H1 (cell line): Measurements from ENCODE around the gene MID1. TPM values are rescaled to one million over a fixed set of nuclear protein-coding genes. Genes with fewer than 3 reads are reported as not detected.
A peak's percentile ranks its signal among the peaks of the same experiment; 100 is the strongest.

Source experiments
- CTCF ChIA-PET: fragments of 300-600 bp; sonication (Branson Sonifier 250); formaldehyde crosslinking; loops from one replicate; lab custom pipeline; 2021; ENCODE audit not compliant: partially characterized antibody; lab: Charles Lee
- POLR2A ChIA-PET: fragments of 300-600 bp; sonication (Branson Sonifier 250); formaldehyde crosslinking; loops from one replicate; lab custom pipeline; 2021; ENCODE audit warnings: inconsistent platforms; ENCODE audit not compliant: partially characterized antibody; lab: Charles Lee
- DNase-seq, 2 experiments: peaks; one replicate each; pipeline versions ENCODE4 v3.0.0 to v3.0.0-alpha.2; 2010 to 2022; ENCODE audit warnings: low spot score in 2 of 2, low read depth in 1 of 2, mixed read lengths in 1 of 2
- FAIRE-seq: peaks from 2 replicates; lab custom pipeline; 2011; peaks lifted over from hg19 to GRCh38; lab: Jason Lieb, UNC
- H2AFZ ChIP-seq: 2 replicates; pipeline ENCODE4 v1.8.1; 2012; ENCODE audit warnings: low read length, inconsistent platforms
- H2AK5ac ChIP-seq: 2 replicates; pipeline ENCODE4 v1.6.1; 2013; ENCODE audit warnings: low read depth, low read length
- H2BK120ac ChIP-seq: replicated peaks from 2 replicates; pipeline ENCODE3; 2013; ENCODE audit warnings: low read depth, low read length, inconsistent platforms
- H2BK12ac ChIP-seq: 2 replicates; pipeline ENCODE4 v1.6.1; 2013; ENCODE audit warnings: low read depth, low read length
- H2BK15ac ChIP-seq: 2 replicates; pipeline ENCODE4 v1.6.1; 2013; ENCODE audit warnings: low read length
- H2BK20ac ChIP-seq: 2 replicates; pipeline ENCODE4 v1.6.1; 2013; ENCODE audit warnings: low read length
- H2BK5ac ChIP-seq: 2 replicates; pipeline ENCODE4 v1.6.1; 2013; ENCODE audit warnings: low read depth, low read length
- H3K14ac ChIP-seq: 2 replicates; pipeline ENCODE4 v1.6.1; 2013; ENCODE audit warnings: inconsistent platforms; ENCODE audit not compliant: insufficient read length
- H3K18ac ChIP-seq: 2 replicates; pipeline ENCODE4 v1.6.1; 2013; ENCODE audit warnings: low read length; ENCODE audit errors: extremely low read depth
- H3K23ac ChIP-seq: 2 replicates; pipeline ENCODE4 v1.6.1; 2013; ENCODE audit warnings: inconsistent platforms; ENCODE audit not compliant: insufficient read length
- H3K23me2 ChIP-seq: 2 replicates; pipeline ENCODE4 v1.6.1; 2013; ENCODE audit warnings: low read depth, low read length
- H3K27ac ChIP-seq: 2 replicates; pipeline ENCODE4 v1.6.1; 2011; ENCODE audit warnings: low read depth, low read length, inconsistent platforms
- H3K27me3 ChIP-seq, 4 experiments: replicated peaks in 1 of 4; 1 replicate in 1 of 4; 2 replicates in 3 of 4; pipeline versions ENCODE4 v1.6.1 to v1.8.1; 2011 to 2013; ENCODE audit warnings: low read length in 3 of 4, mild to moderate bottlenecking in 3 of 4, inconsistent platforms in 2 of 4, mixed read lengths in 2 of 4, moderate library complexity in 1 of 4; ENCODE audit not compliant: control insufficient read depth in 3 of 4, insufficient read depth in 3 of 4; ENCODE audit errors: extremely low read depth in 1 of 4
- H3K36me3 ChIP-seq, 4 experiments: 2 replicates each; pipeline versions ENCODE4 v1.6.1 to v1.8.1; 2011 to 2013; ENCODE audit warnings: mild to moderate bottlenecking in 4 of 4, low read length in 3 of 4, moderate library complexity in 2 of 4, control low read depth in 1 of 4, inconsistent platforms in 1 of 4; ENCODE audit not compliant: insufficient read depth in 4 of 4, control insufficient read depth in 2 of 4
- H3K4ac ChIP-seq: replicated peaks from 2 replicates; pipeline ENCODE3; 2013; ENCODE audit warnings: low read length, low read depth, mixed read lengths, inconsistent platforms; ENCODE audit not compliant: insufficient read length
- H3K4me1 ChIP-seq, 4 experiments: replicated peaks in 1 of 4; 1 replicate in 1 of 4; 2 replicates in 3 of 4; pipeline versions ENCODE4 v1.6.1 to v1.8.1; 2011 to 2013; ENCODE audit warnings: low read length in 3 of 4, inconsistent platforms in 2 of 4, mixed read lengths in 1 of 4; ENCODE audit not compliant: insufficient read depth in 4 of 4, control insufficient read depth in 3 of 4
- H3K4me2 ChIP-seq, 2 experiments: 2 replicates each; pipeline versions ENCODE4 v1.6.1 to v1.8.1; 2011 to 2013; ENCODE audit warnings: low read depth in 2 of 2, low read length in 2 of 2, control low read depth in 1 of 2, inconsistent platforms in 1 of 2, mild to moderate bottlenecking in 1 of 2; ENCODE audit not compliant: insufficient read depth in 1 of 2
- H3K4me3 ChIP-seq, 4 experiments: fragments of 200-600, 300-600 bp in 1 of 4; sonication (generic), shearing (Covaris generic), sonication (Bioruptor Twin) in 1 of 4; 2 replicates each; pipeline versions ENCODE4 v1.5.1 to v1.8.1; 2011 to 2016; ENCODE audit warnings: low read length in 4 of 4, low read depth in 3 of 4, control low read depth in 2 of 4, inconsistent platforms in 2 of 4, mild to moderate bottlenecking in 2 of 4, mixed read lengths in 1 of 4, moderate library complexity in 1 of 4; ENCODE audit not compliant: insufficient read depth in 2 of 4; ENCODE audit errors: extremely low read depth in 1 of 4
- H3K56ac ChIP-seq: replicated peaks from 2 replicates; pipeline ENCODE3; 2013; ENCODE audit warnings: low read depth, mild to moderate bottlenecking, mixed read lengths, low read length, inconsistent platforms; ENCODE audit not compliant: insufficient read length
- H3K79me1 ChIP-seq: 2 replicates; pipeline ENCODE4 v1.6.1; 2013; ENCODE audit warnings: low read depth, low read length, control low read depth
- H3K79me2 ChIP-seq, 2 experiments: 2 replicates each; pipeline versions ENCODE4 v1.6.1 to v1.8.1; 2012 to 2013; ENCODE audit warnings: low read length in 2 of 2, mild to moderate bottlenecking in 2 of 2, inconsistent platforms in 1 of 2; ENCODE audit not compliant: insufficient read depth in 2 of 2, control insufficient read depth in 1 of 2
- H3K9ac ChIP-seq, 4 experiments: replicated peaks in 1 of 4; 1 replicate in 1 of 4; 2 replicates in 3 of 4; pipeline versions ENCODE4 v1.6.1 to v1.8.1; 2011 to 2013; ENCODE audit warnings: low read depth in 3 of 4, low read length in 3 of 4, control low read depth in 2 of 4, mild to moderate bottlenecking in 2 of 4, moderate library complexity in 2 of 4, inconsistent platforms in 1 of 4; ENCODE audit errors: extremely low read depth in 1 of 4
- H3K9me3 ChIP-seq, 2 experiments: 2 replicates each; pipeline versions ENCODE4 v1.6.1 to v1.8.1; 2012 to 2013; ENCODE audit warnings: mild to moderate bottlenecking in 2 of 2, moderate library complexity in 2 of 2, control low read depth in 1 of 2, inconsistent platforms in 1 of 2, low read depth in 1 of 2, low read length in 1 of 2, mixed read lengths in 1 of 2; ENCODE audit not compliant: insufficient read depth in 2 of 2
- H4K20me1 ChIP-seq, 2 experiments: replicated peaks in 1 of 2; 2 replicates each; pipeline versions ENCODE3 to v1.8.1; 2011 to 2013; ENCODE audit warnings: inconsistent platforms in 2 of 2, low read length in 2 of 2, mild to moderate bottlenecking in 1 of 2; ENCODE audit not compliant: insufficient read depth in 2 of 2, control insufficient read depth in 1 of 2
- H4K5ac ChIP-seq: 2 replicates; pipeline ENCODE4 v1.6.1; 2013; ENCODE audit warnings: low read length, low read depth, mixed read lengths, inconsistent platforms; ENCODE audit not compliant: insufficient read length
- H4K8ac ChIP-seq: 2 replicates; pipeline ENCODE4 v1.8.0; 2013; ENCODE audit warnings: mild to moderate bottlenecking, moderate library complexity, low read length, inconsistent platforms; ENCODE audit not compliant: insufficient read depth; ENCODE audit errors: extremely low read depth
- H4K91ac ChIP-seq: replicated peaks from 2 replicates; pipeline ENCODE3; 2013; ENCODE audit warnings: low read length, mixed read lengths, inconsistent platforms; ENCODE audit not compliant: insufficient read length
- KDM5A ChIP-seq: fragments of 200-600 bp; IDR thresholded peaks from 2 replicates; pipeline ENCODE4 v1.7.1; 2012; ENCODE audit warnings: mild to moderate bottlenecking, low read length, inconsistent platforms, mixed read lengths
- NRF1 ChIP-seq: IDR thresholded peaks from 2 replicates; pipeline ENCODE4 v1.6.1; 2011; ENCODE audit warnings: mild to moderate bottlenecking, low read depth, low read length, improper control_type of control experiment
- POLR2AphosphoS5 ChIP-seq: IDR thresholded peaks from 2 replicates; pipeline ENCODE4 v1.6.1; 2011; ENCODE audit warnings: low read depth, low read length
- RBBP5 ChIP-seq: IDR thresholded peaks from 2 replicates; pipeline ENCODE4 v1.7.1; 2012; ENCODE audit warnings: low read depth, mild to moderate bottlenecking, inconsistent platforms, low read length, moderate library complexity, borderline replicate concordance
- RNF2 ChIP-seq: fragments of 200-900, 300-1000 bp; sonication (generic); IDR thresholded peaks from 2 replicates; pipeline ENCODE4 v1.7.1; 2016; ENCODE audit warnings: borderline replicate concordance, low read depth, mild to moderate bottlenecking, antibody characterized with exemption, low read length; ENCODE audit not compliant: poor library complexity, severe bottlenecking; ENCODE audit errors: missing control alignments
- SAP30 ChIP-seq: fragments of 300-600 bp; sonication (generic); IDR thresholded peaks from 2 replicates; pipeline ENCODE4 v1.7.1; 2012; ENCODE audit warnings: low read length, moderate library complexity, mild to moderate bottlenecking, inconsistent platforms; ENCODE audit not compliant: insufficient read depth, insufficient replicate concordance
- SP4 ChIP-seq: IDR thresholded peaks from 2 replicates; pipeline ENCODE4 v1.6.1; 2012; ENCODE audit warnings: low read length, inconsistent platforms
- WGBS, 2 experiments: shearing (Covaris generic) in 1 of 2; methylation state at CpG; one replicate each; pipeline versions ENCODE4 v1.1.6 to v1.1.7; 2013 to 2015; ENCODE audit warnings: low lambda C conversion rate in 2 of 2, mixed read lengths in 2 of 2, inconsistent platforms in 1 of 2, low coverage in 1 of 2, missing lambda C conversion rate in 1 of 2; ENCODE audit not compliant: insufficient replicate concordance in 2 of 2, insufficient coverage in 1 of 2, insufficient read length in 1 of 2; ENCODE audit errors: extremely low coverage in 1 of 2, missing lambda C conversion rate in 1 of 2; 5-methylcytosine and 5-hydroxymethylcytosine counted together
- polyA plus RNA-seq, 7 experiments: library from polyadenylated mRNA; depleted of rRNA in 3 of 7; stranded (reverse) in 5 of 7; unstranded in 2 of 7; fragments of >200 nt in 5 of 7; fragments of 200-250 nt in 2 of 7; gene quantifications; 1 replicate in 5 of 7; 2 replicates in 1 of 7; 4 replicates in 1 of 7; pipeline versions ENCODE4 v1.2.1 to v1.2.3, GENCODE V29; 2011 to 2013; ENCODE audit warnings: missing spikeins in 2 of 7, mixed read lengths in 2 of 7
- total RNA-seq: library from RNA; stranded (reverse); fragmentation: NEBNext Ultra II Directional; extraction: Animal tissue kit (Norgen Biotek cat#: 25700); gene quantifications from 2 replicates; pipeline ENCODE4 v1.2.1, GENCODE V29; 2021
- TF ChIP-seq, protein P1 (sequence below): IDR thresholded peaks from 2 replicates; pipeline ENCODE4 v1.6.1; 2011; ENCODE audit warnings: low read depth, mild to moderate bottlenecking, low read length; ENCODE audit not compliant: insufficient read depth

MID1 gene
- total and polyA plus RNA-seq, 2 of the 8 experiments (the other 6 are each of a cell fraction or from before 2014, with no cell fraction given) = 12.9 to 54.3 TPM

GRCh38 chrX:10608099-10608498, 12.3 kb downstream of the MID1 start:
- Histone ChIP-seq H3K23me2 (no peaks in the 10 kb centered on the region), H3K4me2 (no peak overlapping the region), H2BK120ac (no peak overlapping the region), H3K36me3 (no peaks in the 10 kb centered on the region), H3K79me1 (no peaks in the 10 kb centered on the region), H3K56ac (no peak overlapping the region), H2BK15ac (no peak overlapping the region), H2AK5ac (no peak overlapping the region), H3K4me3 (no peak overlapping the region), H4K91ac (no peak overlapping the region), H3K4ac (no peak overlapping the region), H2BK5ac (no peak overlapping the region), H3K79me2 (peaks cover 0 to 86% of the 10 kb centered on the region in 2 experiments; a peak in 3 of 4 replicates), H4K8ac (no peak overlapping the region), H3K14ac (no peak overlapping the region), H3K27me3 (no peaks in the 10 kb centered on the region), H2BK12ac (0 out of 2 replicates have a peak overlapping the region, but pooled peaks have one; percentile 17), H3K4me1 (peaks cover 0 to 16% (median 8%) of the 10 kb centered on the region in 4 experiments; a peak in 3 of 7 replicates), H3K9ac (no peak overlapping the region), H3K18ac (no peak overlapping the region), H3K27ac (no peak overlapping the region), H3K23ac (no peak overlapping the region), H3K9me3 (no peaks in the 10 kb centered on the region), H4K20me1 (no peaks in the 10 kb centered on the region), H2BK20ac (no peak overlapping the region), H4K5ac (no peak overlapping the region), H2AFZ (no peak overlapping the region)
- DNase-seq (no peak), FAIRE-seq (peak; percentile 48)
- 82% methylated on average over 3 of the region's 3 CpGs; no CpG with 5 or more reads in 1 of the 2 experiments for WGBS, 2 experiments
- TF ChIP-seq KDM5A (no peak), RNF2 (no peak), SP4 (no peak), POLR2AphosphoS5 (no peak), SAP30 (no peak), RBBP5 (no peak), NRF1 (no peak)
- TF ChIP-seq, protein P1, sequence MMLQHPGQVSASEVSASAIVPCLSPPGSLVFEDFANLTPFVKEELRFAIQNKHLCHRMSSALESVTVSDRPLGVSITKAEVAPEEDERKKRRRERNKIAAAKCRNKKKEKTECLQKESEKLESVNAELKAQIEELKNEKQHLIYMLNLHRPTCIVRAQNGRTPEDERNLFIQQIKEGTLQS = no peak
- ChIA-PET CTCF (no interaction called here), POLR2A (no interaction called here)
